Testis (tissue), 2 donors: ENCODE data around the gene KDM6B.

Experiments
- CTCF ChIP-seq, 3 experiments: fragments of 450-650 bp in 2 of 3; fragments of 200-600 bp in 1 of 3; sonication (generic) in 1 of 3; IDR thresholded peaks; one replicate each; pipeline ENCODE4 v1.5.1; 2016 to 2019; ENCODE audit warnings: antibody characterized with exemption in 3 of 3, mild to moderate bottlenecking in 2 of 3, moderate library complexity in 1 of 3
- POLR2A ChIP-seq: fragments of 450-650 bp; IDR thresholded peaks from one replicate; pipeline ENCODE4 v1.6.1; 2017; ENCODE audit warnings: antibody characterized with exemption, mild to moderate bottlenecking, moderate library complexity

- TF ChIP-seq CTCF (IDR thresholded peaks at IDR 0.05) (no peak), POLR2A (no peak)
Measured at GRCh38 chr17:7845359-7846062, 11.5 kb downstream of the KDM6B start.
